BE2C (cell line): ENCODE data around the gene CDK11A.

Experiments
- DNase-seq: peaks from one replicate; pipeline ENCODE4 v3.0.0-alpha.2; 2020
- H3K27me3 ChIP-seq: fragments of 250-450 bp; sonication (Bioruptor Pico); 2 replicates; pipeline ENCODE4 v1.5.1; 2020; ENCODE audit warnings: mild to moderate bottlenecking
- H3K36me3 ChIP-seq: fragments of 250-450 bp; sonication (Bioruptor Pico); 2 replicates; pipeline ENCODE4 v1.5.1; 2020; ENCODE audit warnings: mild to moderate bottlenecking
- H3K4me1 ChIP-seq: fragments of 250-450 bp; sonication (Bioruptor Pico); 2 replicates; pipeline ENCODE4 v1.5.1; 2020
- H3K4me3 ChIP-seq: 2 replicates; pipeline ENCODE4 v1.5.1; 2011; ENCODE audit warnings: low read depth, low read length
- H3K9me3 ChIP-seq: fragments of 250-450 bp; sonication (Bioruptor Pico); 2 replicates; pipeline ENCODE4 v1.5.1; 2020
- TF ChIP-seq, protein P1 (sequence below): IDR thresholded peaks from 2 replicates; pipeline ENCODE4 v1.5.1; 2012; ENCODE audit warnings: mild to moderate bottlenecking, low read depth, low read length

CDK11A gene

DNA sequence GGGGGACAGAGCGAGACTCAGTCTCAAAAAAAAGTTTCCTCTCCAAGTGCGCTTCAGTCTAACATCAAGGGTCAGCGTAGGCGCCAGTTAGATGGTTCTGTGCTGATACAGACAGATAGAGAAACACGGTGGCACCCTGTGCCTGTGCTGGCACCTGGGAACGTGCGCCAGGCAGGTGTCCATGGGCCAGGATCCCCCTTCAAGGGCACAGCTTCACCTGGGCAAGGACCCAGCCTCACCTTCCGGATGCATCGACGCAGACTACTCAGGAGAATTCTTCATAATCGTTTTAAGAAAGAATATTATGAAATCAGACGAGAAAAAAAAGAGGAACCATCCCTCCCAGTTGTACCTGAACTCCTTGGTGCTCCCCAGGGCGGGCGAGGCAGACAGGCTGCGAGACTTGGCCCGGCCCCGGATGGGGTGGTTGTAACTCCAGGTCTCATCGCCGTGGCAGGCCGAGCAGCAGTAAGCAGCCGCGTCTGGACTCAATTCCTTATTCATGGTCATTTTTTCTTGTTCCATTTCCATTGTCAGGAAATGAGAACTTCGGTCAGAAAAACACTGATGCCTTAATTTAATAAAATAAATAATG, 40.8 kb upstream of the CDK11A start:
- TF ChIP-seq, protein P1, sequence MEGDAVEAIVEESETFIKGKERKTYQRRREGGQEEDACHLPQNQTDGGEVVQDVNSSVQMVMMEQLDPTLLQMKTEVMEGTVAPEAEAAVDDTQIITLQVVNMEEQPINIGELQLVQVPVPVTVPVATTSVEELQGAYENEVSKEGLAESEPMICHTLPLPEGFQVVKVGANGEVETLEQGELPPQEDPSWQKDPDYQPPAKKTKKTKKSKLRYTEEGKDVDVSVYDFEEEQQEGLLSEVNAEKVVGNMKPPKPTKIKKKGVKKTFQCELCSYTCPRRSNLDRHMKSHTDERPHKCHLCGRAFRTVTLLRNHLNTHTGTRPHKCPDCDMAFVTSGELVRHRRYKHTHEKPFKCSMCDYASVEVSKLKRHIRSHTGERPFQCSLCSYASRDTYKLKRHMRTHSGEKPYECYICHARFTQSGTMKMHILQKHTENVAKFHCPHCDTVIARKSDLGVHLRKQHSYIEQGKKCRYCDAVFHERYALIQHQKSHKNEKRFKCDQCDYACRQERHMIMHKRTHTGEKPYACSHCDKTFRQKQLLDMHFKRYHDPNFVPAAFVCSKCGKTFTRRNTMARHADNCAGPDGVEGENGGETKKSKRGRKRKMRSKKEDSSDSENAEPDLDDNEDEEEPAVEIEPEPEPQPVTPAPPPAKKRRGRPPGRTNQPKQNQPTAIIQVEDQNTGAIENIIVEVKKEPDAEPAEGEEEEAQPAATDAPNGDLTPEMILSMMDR, result no peak
- no peaks in the 10 kb centered on the region for H3K4me1 ChIP-seq
- no peaks in the 10 kb centered on the region for H3K27me3 ChIP-seq
- no peak for DNase-seq
- 0 out of 2 replicates have a peak, but pooled peaks cover 2% of the 10 kb centered on the region for H3K9me3 ChIP-seq
- no peak overlapping the region for H3K4me3 ChIP-seq
- H3K36me3 ChIP-seq, result peaks cover 81% of the 10 kb centered on the region

DNA sequence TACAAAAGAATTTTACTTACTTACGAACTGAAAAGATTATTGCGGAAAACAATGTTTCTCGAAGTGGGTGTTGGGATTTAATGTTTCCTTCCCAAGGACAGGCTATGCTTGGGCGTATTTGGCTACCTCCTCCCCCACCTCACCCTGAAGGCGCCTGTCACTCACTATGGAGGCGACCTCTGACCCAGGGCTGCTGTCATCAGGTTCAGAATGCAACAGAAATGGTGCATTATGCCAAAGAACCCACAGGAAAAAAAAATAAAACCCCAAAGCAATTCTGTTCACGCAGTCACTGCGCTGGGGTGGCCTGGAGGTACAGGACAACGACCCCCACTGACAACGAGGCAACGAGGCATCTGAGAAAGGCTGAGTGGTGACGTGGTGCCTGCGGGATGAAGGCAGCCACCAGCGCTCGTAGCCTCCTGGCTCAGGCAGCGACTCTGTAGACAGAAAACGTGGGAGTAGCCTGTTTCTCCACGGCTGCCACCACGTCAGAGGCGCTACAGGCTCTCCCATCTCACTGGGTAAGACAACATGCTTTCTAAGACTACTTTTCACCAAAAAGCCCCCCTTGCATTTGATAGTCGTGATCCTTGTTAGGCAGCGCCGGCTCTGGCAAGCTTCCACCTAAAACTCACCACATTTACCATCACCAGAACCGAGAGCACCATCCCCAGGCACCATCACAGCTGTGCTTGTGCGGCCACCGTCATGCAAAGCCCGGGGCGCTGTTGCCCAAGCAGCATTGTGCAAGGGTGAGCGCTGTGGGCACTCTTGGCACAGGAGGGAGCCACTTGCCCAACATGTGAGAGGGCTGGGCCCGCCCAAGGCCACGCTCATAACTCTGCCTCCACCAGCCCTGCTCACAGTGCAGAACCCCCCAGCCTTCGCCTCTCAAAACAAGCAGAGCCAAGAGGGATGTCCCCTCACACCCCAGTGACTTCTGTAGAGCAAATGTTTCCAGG, 39.8 kb upstream of the CDK11A start:
- H3K27me3 ChIP-seq, result no peaks in the 10 kb centered on the region
- no peak for DNase-seq
- TF ChIP-seq, protein P1, result no peak
- H3K9me3 ChIP-seq, result 0 out of 2 replicates have a peak, but pooled peaks cover 2% of the 10 kb centered on the region
- no peak overlapping the region for H3K4me3 ChIP-seq
- peaks cover 85% of the 10 kb centered on the region for H3K36me3 ChIP-seq
- H3K4me1 ChIP-seq, result peaks cover 2% of the 10 kb centered on the region; the same call in 1 of the 2 replicates

DNA sequence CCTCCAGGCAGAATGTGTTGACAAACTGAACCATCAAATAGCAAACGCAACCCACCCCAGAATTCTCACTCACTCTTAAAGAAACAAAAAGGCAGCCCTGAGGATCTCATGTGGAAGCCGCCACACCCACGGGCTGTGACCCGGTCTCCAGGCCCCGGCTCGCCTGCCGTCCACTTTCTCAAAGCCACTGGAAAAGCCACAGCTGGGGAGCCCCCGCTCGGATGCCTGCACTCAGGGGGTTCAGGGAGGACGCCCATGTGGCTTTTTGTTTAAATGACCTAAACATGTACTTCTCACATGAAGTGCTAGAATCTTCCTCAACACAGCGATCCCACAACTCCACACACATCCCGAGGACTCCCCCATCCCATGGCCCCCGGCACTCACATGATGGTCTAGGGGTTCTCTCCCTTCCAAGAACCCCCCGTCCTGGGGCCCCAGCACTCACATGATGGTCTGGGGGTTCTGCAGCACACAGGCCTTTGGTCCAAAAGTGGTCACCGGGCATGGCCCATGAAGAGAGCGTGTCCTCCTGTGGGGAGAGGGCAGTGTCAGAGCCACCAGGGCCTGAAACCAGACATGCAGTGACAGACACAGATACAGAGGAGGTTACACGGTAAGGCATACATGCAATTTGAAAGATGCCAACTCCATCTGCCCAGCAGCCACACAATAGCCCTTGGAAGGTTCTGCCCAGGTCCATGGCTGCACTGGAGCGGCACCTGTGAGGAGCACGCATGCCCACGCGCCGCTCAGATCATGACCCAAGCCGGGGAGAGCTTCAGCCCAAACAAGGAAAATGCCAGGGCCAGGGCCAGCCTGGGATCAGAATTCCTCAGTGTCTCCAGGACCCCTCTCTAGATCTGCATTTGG, 37.6 kb upstream of the CDK11A start:
- Histone ChIP-seq H3K4me3 (no peak overlapping the region), H3K4me1 (peaks cover 5% of the 10 kb centered on the region; the same call in 1 of the 2 replicates), H3K36me3 (peaks cover 80% of the 10 kb centered on the region), H3K27me3 (no peaks in the 10 kb centered on the region), H3K9me3 (no peaks in the 10 kb centered on the region)
- DNase-seq, result no peak
- TF ChIP-seq, protein P1, result no peak

DNA sequence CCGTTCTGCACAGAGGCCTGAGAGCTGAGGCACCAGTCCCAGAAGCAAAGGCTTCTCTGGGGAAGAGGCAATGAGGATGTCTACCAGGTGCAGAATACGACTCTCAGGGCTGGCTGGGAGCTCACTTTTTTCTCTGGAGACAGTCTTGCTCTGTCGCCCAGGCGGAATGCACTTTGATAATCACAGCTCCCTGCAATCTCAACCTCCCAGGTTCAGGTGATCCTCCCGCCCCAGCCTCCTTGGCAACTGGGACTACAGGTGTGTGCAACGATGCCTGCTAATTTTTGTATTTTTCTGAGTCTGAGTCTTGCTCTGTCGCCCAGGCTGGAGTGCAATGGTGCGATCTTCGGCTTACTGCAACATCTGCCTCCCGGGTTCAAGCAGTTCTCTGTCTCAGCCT, 36.6 kb upstream of the CDK11A start:
- Histone ChIP-seq H3K4me3 (no peak overlapping the region), H3K27me3 (no peaks in the 10 kb centered on the region), H3K4me1 (peaks cover 5% of the 10 kb centered on the region; the same call in 1 of the 2 replicates), H3K36me3 (peaks cover 90% of the 10 kb centered on the region), H3K9me3 (no peaks in the 10 kb centered on the region)
- DNase-seq, result no peak
- TF ChIP-seq, protein P1, result no peak

DNA sequence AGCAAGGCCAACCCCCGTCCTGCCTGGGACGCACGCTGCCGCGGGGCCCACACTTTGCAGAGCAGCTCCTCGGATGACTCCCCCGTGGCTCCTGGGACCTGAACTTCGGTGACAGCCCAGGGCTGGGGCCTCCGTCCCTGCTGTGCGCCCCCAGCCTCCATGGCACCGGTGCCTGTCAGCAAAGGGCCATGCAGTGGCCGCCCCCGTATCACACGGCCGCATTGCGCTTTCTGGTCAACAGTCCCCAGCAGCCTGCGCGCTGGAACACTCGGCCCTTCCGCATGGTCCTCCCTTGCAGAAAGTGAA, 36.1 kb upstream of the CDK11A start:
- Histone ChIP-seq H3K4me1 (peaks cover 5% of the 10 kb centered on the region; the same call in 1 of the 2 replicates), H3K4me3 (no peak overlapping the region), H3K36me3 (peaks cover 91% of the 10 kb centered on the region), H3K27me3 (no peaks in the 10 kb centered on the region), H3K9me3 (no peaks in the 10 kb centered on the region)
- DNase-seq, result no peak
- TF ChIP-seq, protein P1, result no peak
